Upper lobe of left lung (tissue), 4 donors: ENCODE measurements around the gene SRCAP.

Experiments used
- CTCF ChIP-seq, 6 experiments: fragments of 450-650 bp in 4 of 6; fragments of 200-600 bp in 2 of 6; sonication (generic) in 2 of 6; IDR thresholded peaks; one replicate each; pipeline ENCODE4 v1.5.1; 2016 to 2019; ENCODE audit warnings: antibody characterized with exemption in 6 of 6
- EP300 ChIP-seq, 4 donors: sonication (generic); formaldehyde crosslinking; IDR thresholded peaks; one replicate each; pipeline ENCODE4 v1.5.1; 2017; ENCODE audit warnings: antibody characterized with exemption in 4 of 4, control low read depth in 2 of 4
- POLR2AphosphoS5 ChIP-seq, 2 donors: sonication (generic); formaldehyde crosslinking; IDR thresholded peaks; one replicate each; pipeline ENCODE4 v1.5.1; 2017; ENCODE audit warnings: antibody characterized with exemption in 2 of 2

- no peak for TF ChIP-seq CTCF (IDR thresholded peaks at IDR 0.05)
- TF ChIP-seq POLR2AphosphoS5 (IDR thresholded peaks at IDR 0.05), result no peak
- no peak for TF ChIP-seq EP300 (IDR thresholded peaks at IDR 0.05)
These were observed 38.2 kb downstream of the SRCAP start for GRCh38 chr16:30736995-30737793.
